HepG2 (cell line): Measurements from ENCODE around the gene RBP7.

Experiments used
- CREB1 ChIP-seq, 2 experiments: fragments of 450-650 bp in 1 of 2; IDR thresholded peaks; 2 replicates each; pipeline ENCODE4 v1.6.1; 2016 to 2017; ENCODE audit warnings: control low read depth in 1 of 2, mild to moderate bottlenecking in 1 of 2, missing compliant biosample characterization in 1 of 2, missing genetic modification characterization in 1 of 2
- JDP2 ChIP-seq: sonication (generic); formaldehyde crosslinking; IDR thresholded peaks from 2 replicates; pipeline ENCODE4 v1.8.1; 2022; ENCODE audit warnings: missing genetic modification reagents, borderline replicate concordance
- RELA ChIP-seq: sonication (generic); formaldehyde crosslinking; IDR thresholded peaks from 2 replicates; pipeline ENCODE4 v1.4.0; 2020; ENCODE audit warnings: missing genetic modification reagents
- TCF12 ChIP-seq, 2 experiments: fragments of 450-650 bp in 1 of 2; sonication (generic) in 1 of 2; formaldehyde crosslinking in 1 of 2; IDR thresholded peaks; 2 replicates each; pipeline versions ENCODE4 v1.6.1 to v1.8.0; 2017 to 2022; ENCODE audit warnings: antibody characterized with exemption in 1 of 2, mild to moderate bottlenecking in 1 of 2, missing genetic modification reagents in 1 of 2, moderate library complexity in 1 of 2
- ZNF256 ChIP-seq: sonication (generic); formaldehyde crosslinking; conservative IDR thresholded peaks from 2 replicates; pipeline ENCODE4 v1.4.0; 2020; ENCODE audit warnings: missing genetic modification reagents
- TF ChIP-seq, protein P1 (sequence below): sonication (generic); formaldehyde crosslinking; IDR thresholded peaks from 2 replicates; pipeline ENCODE4 v1.5.0; 2020; ENCODE audit warnings: mild to moderate bottlenecking, missing genetic modification reagents, moderate library complexity
- TF ChIP-seq, protein P2 (sequence below): sonication (generic); formaldehyde crosslinking; IDR thresholded peaks from 2 replicates; pipeline ENCODE4 v1.4.0; 2020; ENCODE audit warnings: missing genetic modification reagents
- TF ChIP-seq, protein P3 (sequence below): sonication (generic); formaldehyde crosslinking; IDR thresholded peaks from 2 replicates; pipeline ENCODE4 v1.4.0; 2020; ENCODE audit warnings: missing genetic modification reagents, mild to moderate bottlenecking, borderline replicate concordance

DNA sequence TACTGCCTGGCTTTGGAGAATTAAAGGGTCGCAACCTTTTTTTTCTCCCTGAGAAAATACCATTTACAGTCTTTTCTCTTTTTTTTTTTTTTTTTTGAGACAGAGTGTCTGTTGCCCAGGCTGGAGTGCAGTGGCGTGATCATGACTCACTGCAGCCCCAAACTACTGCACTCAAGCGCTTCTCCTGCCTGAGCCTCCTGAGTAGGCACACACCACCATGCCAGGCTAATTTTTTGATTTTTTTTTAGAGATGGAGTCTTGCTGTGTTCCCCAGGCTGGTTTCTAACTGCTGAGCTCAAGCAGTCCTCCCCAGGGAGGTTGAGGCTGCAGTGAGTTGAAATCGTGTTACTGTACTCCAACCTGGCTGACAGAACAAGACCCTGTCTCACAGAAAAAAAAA, 60.3 kb downstream of the RBP7 start:
- TF ChIP-seq RELA (CRISPR knock-in tag) = no peak
- TF ChIP-seq, protein P1, sequence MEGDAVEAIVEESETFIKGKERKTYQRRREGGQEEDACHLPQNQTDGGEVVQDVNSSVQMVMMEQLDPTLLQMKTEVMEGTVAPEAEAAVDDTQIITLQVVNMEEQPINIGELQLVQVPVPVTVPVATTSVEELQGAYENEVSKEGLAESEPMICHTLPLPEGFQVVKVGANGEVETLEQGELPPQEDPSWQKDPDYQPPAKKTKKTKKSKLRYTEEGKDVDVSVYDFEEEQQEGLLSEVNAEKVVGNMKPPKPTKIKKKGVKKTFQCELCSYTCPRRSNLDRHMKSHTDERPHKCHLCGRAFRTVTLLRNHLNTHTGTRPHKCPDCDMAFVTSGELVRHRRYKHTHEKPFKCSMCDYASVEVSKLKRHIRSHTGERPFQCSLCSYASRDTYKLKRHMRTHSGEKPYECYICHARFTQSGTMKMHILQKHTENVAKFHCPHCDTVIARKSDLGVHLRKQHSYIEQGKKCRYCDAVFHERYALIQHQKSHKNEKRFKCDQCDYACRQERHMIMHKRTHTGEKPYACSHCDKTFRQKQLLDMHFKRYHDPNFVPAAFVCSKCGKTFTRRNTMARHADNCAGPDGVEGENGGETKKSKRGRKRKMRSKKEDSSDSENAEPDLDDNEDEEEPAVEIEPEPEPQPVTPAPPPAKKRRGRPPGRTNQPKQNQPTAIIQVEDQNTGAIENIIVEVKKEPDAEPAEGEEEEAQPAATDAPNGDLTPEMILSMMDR (CRISPR knock-in tag) = no peak
- TF ChIP-seq CREB1 (IDR thresholded peaks at IDR 0.05) = no peak
- no peak for TF ChIP-seq CREB1 (CRISPR knock-in tag; IDR thresholded peaks at IDR 0.05)
- no peak for TF ChIP-seq TCF12 (IDR thresholded peaks at IDR 0.05)
- TF ChIP-seq TCF12 (CRISPR knock-in tag; IDR thresholded peaks at IDR 0.05) = no peak
- no peak for TF ChIP-seq JDP2 (CRISPR knock-in tag)
- TF ChIP-seq, protein P2, sequence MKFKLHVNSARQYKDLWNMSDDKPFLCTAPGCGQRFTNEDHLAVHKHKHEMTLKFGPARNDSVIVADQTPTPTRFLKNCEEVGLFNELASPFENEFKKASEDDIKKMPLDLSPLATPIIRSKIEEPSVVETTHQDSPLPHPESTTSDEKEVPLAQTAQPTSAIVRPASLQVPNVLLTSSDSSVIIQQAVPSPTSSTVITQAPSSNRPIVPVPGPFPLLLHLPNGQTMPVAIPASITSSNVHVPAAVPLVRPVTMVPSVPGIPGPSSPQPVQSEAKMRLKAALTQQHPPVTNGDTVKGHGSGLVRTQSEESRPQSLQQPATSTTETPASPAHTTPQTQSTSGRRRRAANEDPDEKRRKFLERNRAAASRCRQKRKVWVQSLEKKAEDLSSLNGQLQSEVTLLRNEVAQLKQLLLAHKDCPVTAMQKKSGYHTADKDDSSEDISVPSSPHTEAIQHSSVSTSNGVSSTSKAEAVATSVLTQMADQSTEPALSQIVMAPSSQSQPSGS (CRISPR knock-in tag) = no peak
- TF ChIP-seq, protein P3, sequence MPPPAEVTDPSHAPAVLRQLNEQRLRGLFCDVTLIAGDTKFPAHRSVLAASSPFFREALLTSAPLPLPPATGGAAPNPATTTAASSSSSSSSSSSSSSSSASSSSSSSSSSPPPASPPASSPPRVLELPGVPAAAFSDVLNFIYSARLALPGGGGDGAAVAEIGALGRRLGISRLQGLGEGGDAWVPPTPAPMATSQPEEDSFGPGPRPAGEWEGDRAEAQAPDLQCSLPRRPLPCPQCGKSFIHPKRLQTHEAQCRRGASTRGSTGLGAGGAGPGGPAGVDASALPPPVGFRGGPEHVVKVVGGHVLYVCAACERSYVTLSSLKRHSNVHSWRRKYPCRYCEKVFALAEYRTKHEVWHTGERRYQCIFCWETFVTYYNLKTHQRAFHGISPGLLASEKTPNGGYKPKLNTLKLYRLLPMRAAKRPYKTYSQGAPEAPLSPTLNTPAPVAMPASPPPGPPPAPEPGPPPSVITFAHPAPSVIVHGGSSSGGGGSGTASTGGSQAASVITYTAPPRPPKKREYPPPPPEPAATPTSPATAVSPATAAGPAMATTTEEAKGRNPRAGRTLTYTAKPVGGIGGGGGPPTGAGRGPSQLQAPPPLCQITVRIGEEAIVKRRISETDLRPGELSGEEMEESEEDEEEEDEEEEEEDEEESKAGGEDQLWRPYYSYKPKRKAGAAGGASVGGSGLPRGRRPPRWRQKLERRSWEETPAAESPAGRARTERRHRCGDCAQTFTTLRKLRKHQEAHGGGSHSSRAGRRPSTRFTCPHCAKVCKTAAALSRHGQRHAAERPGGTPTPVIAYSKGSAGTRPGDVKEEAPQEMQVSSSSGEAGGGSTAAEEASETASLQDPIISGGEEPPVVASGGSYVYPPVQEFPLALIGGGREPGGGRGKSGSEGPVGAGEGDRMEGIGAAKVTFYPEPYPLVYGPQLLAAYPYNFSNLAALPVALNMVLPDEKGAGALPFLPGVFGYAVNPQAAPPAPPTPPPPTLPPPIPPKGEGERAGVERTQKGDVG (CRISPR knock-in tag) = no peak
- TF ChIP-seq ZNF256 (CRISPR knock-in tag) = no peak
